ENCODE measurements around the gene MGST3. TPM values are rescaled to one million over a fixed set of nuclear protein-coding genes. Genes with fewer than 3 reads are reported as not detected.

MGST3 gene
- total RNA-seq, 4 donors from 2014 or later: 250 to 616 (median 291) TPM

DNA sequence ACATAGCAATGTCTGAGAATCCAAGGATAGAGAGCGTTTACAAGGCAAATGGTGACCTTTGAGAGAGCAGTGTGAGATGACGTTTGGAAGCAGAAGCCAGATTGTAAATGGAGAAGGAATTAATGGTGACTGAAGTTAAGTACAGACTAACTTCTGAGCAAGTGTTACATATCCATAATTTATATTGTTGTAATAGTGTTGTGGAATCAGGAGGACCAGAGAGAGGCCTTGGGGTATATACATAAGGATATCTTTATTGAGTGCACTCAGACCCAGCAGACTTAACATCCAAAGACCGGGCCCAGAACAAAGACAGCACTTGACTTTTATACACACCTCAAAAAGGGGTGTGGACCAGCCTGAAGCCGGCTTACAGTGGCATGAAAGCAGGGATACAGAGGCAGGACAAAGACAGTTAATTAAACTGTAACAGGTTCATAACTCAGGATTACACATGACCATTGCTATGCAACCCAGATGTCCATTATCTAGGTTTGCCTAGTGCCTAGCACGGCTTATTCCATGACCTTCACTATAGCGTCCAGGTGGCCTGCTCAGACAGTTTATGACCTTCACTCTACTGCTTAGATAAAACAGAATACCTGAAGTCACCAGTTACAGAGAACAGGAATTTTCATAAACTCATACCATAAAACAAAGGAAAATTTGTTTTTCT lies 2.7 kb upstream of the MGST3 start:
- no peak for DNase-seq (ENCODE audit: low spot score)
- ATAC-seq (ENCODE audit: low FRiP score): no peak
- TF ChIP-seq, protein P1, sequence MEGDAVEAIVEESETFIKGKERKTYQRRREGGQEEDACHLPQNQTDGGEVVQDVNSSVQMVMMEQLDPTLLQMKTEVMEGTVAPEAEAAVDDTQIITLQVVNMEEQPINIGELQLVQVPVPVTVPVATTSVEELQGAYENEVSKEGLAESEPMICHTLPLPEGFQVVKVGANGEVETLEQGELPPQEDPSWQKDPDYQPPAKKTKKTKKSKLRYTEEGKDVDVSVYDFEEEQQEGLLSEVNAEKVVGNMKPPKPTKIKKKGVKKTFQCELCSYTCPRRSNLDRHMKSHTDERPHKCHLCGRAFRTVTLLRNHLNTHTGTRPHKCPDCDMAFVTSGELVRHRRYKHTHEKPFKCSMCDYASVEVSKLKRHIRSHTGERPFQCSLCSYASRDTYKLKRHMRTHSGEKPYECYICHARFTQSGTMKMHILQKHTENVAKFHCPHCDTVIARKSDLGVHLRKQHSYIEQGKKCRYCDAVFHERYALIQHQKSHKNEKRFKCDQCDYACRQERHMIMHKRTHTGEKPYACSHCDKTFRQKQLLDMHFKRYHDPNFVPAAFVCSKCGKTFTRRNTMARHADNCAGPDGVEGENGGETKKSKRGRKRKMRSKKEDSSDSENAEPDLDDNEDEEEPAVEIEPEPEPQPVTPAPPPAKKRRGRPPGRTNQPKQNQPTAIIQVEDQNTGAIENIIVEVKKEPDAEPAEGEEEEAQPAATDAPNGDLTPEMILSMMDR (IDR thresholded peaks at IDR 0.05): no peak

DNA sequence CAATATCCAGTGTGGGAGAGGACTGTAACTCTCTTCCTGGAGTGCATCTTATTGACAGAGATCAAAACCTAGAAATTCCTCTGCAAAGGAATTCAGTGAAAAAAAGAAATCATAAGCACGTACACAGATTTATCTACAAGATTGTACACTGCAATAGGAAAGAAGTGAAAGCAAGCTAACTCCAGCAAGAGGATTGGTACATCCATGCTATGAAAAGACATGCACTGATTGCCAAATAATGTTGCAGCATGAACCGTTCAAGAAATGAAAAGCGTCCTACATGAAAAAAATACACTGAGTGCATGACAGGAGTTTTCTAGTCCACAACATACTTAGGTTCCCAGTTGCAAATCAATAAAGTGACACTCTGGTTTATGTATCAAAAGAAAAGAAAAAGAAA lies 1.9 kb upstream of the MGST3 start:
- DNase-seq (ENCODE audit: low spot score) (no peak), ATAC-seq (ENCODE audit: low FRiP score) (no peak)
- TF ChIP-seq, protein P1 (IDR thresholded peaks at IDR 0.05): no peak

DNA sequence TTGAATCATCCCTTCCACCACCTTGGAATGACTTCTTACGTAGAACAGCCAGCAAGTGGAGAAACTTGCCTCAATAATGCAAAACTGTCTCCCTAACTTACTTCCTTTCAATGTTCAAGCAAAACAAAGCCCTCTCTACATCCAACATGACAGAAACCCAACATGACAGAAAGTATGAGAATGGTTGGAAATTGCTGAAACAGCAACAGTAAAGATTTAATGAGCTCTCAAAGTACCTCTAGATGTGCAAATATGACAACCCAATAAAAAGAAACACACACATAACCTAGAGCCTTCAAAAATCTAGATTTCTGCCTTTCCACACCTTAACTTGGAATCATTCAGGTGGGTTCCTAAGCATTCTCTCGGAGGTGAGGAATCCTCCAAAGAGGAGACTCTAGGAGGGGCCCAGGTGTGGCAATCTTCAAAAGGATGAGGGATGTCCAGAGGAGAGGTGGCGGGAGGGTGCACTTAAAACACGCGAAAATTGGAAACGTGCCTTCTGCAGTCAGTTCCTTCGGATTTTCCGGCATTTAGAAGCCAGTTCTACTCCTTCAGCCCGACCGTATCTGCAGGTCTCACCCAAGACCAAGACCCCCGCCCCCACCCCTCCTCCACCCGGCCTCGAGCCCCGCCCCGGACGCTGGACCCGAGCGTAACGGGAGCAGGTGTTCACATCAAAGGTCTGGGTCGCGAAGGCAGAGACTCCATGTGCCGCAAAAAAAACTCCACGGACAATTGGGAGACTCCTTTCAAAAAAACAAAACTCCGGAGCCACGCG lies 996 bp upstream of the MGST3 start:
- ATAC-seq (ENCODE audit: low FRiP score) (peak; percentile 3), DNase-seq (ENCODE audit: low spot score) (no peak)
- TF ChIP-seq, protein P1 (IDR thresholded peaks at IDR 0.05): no peak

DNA sequence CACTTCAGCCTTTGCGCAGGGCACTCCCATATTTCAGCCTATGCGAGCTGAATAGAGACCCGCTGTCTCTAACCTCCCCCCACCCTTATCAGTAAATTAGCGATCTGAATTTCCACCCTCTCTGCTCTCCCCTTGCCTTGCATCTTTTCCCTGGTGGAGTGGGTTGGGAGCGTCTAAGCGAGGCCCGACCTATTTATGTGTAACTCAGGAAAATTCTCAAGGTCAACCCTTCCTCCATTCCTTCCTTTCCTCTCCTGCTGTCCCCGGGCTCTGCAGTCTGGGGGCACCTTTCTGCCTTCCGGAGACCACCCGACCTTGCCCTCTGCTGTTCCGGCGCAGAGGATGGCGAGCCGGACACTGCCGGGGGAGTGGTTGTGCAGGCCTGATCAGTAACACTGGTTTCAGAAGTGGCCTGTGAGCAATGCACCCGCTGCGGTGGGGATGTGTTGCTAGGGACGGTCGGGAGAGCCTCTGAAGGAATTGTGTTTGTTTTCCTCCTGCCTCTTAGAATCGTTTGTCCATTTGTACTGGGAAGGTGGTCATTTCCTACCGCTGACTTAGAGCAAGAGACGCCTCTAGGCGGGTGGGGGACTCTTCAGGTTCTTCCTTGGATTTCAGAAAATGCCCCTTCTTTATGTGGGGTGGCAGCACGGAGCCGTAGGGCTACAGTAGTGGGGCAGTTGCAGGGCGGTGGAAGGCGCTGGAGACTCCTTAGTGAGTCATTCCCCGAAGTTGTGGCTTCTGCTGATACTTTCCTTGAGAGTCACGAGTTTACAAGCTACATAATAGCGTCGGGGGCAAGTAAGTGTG lies 513 bp downstream of the MGST3 start:
- DNase-seq (ENCODE audit: low spot score) (peak; percentile 32), ATAC-seq (ENCODE audit: low FRiP score) (peak; percentile 66)
- TF ChIP-seq, protein P1 (IDR thresholded peaks at IDR 0.05): no peak

DNA sequence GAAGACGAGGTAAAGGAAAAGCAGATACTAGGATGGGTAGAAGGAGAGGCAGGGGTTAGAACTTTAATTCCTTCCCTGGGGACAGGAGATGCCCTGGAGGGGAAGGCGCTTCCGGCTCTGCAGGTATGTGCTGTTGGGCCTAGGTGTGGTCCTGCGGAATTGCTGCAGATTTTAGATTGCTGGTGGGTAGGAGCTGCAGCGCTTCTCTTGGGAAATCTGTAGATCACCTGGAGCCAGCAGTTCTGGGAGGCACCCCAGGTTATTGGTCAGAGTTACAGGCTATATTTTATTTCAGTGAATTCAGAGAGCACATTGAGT lies 1.1 kb downstream of the MGST3 start:
- DNase-seq (ENCODE audit: low spot score) (no peak), ATAC-seq (ENCODE audit: low FRiP score) (peak; percentile 4)
- TF ChIP-seq, protein P1 (IDR thresholded peaks at IDR 0.05): no peak

DNA sequence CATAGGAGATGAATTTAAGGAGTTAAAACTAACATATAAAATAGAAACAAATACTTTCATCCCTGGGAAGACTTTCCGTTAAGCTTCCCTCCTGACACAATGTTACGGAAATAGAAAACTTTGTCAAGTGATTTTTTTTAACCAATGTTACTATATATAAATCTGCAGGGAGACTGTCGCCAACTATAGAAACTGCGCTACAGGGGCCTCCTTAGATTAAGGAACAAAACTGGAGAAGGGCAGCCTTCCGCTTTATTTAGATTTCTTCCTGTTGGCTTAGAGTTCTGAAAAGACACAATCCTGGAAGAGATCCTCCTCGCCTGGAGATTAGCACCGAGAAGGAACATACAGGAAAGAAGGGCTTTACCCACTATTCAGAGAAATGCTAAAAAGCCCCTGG lies 1.5 kb downstream of the MGST3 start:
- TF ChIP-seq, protein P1 (IDR thresholded peaks at IDR 0.05): no peak
- ATAC-seq (ENCODE audit: low FRiP score) (no peak), DNase-seq (ENCODE audit: low spot score) (no peak)

All from omental fat pad (tissue), 4 donors.